Transverse colon (tissue), 4 donors: ENCODE measurements around the gene KRTAP10-3. TPM values are rescaled to one million over a fixed set of nuclear protein-coding genes. Genes with fewer than 3 reads are reported as not detected.
"Not testable (repeated sequence)": the region's sequence is repeated elsewhere in the genome, so short reads cannot be mapped to it uniquely, and the experiment has no call there.

ENCODE experiments used
- DNase-seq: peaks from one replicate; pipeline ENCODE4 v3.0.0-alpha.2; 2019
- H3K27ac ChIP-seq, 4 donors: fragments of 200-600 bp; sonication (generic); 2 replicates each; pipeline ENCODE4 v1.5.1; 2016 to 2018; ENCODE audit warnings: inconsistent platforms in 4 of 4
- H3K27me3 ChIP-seq: fragments of 200-600 bp; sonication (generic); 2 replicates; pipeline ENCODE4 v1.5.1; 2017; ENCODE audit warnings: inconsistent platforms
- H3K36me3 ChIP-seq, 4 donors: fragments of 200-600 bp; sonication (generic); 2 replicates each; pipeline ENCODE4 v1.5.1; 2017 to 2019; ENCODE audit warnings: inconsistent platforms in 4 of 4
- H3K4me1 ChIP-seq, 4 donors: fragments of 200-600 bp; sonication (generic); 2 replicates each; pipeline ENCODE4 v1.5.1; 2017 to 2020; ENCODE audit warnings: inconsistent platforms in 4 of 4
- H3K4me3 ChIP-seq, 4 donors: fragments of 200-600 bp; sonication (generic); 1 replicate in 1 of 4; 2 replicates in 3 of 4; pipeline versions ENCODE4 v1.5.1 to v1.6.1; 2017 to 2019; ENCODE audit warnings: inconsistent platforms in 4 of 4
- H3K9me3 ChIP-seq, 2 donors: fragments of 200-600 bp; sonication (generic); 2 replicates each; pipeline ENCODE4 v1.5.1; 2017 to 2019; ENCODE audit warnings: inconsistent platforms in 2 of 2
- EP300 ChIP-seq: sonication (generic); formaldehyde crosslinking; IDR thresholded peaks from one replicate; pipeline ENCODE4 v1.6.1; 2017; ENCODE audit warnings: antibody characterized with exemption, low read depth
- POLR2A ChIP-seq: fragments of 450-650 bp; IDR thresholded peaks from one replicate; pipeline ENCODE4 v1.6.1; 2016; ENCODE audit warnings: antibody characterized with exemption, mild to moderate bottlenecking, moderate library complexity
- POLR2AphosphoS5 ChIP-seq, 3 donors: sonication (generic); formaldehyde crosslinking; IDR thresholded peaks; one replicate each; pipeline ENCODE4 v1.6.1; 2016; ENCODE audit warnings: antibody characterized with exemption in 3 of 3
- WGBS, 2 donors: methylation state at CpG; one replicate each; pipeline ENCODE4 v1.1.5; 2018; ENCODE audit warnings: low coverage in 1 of 2; 5-methylcytosine and 5-hydroxymethylcytosine counted together
- in situ Hi-C, 4 donors: fragments of 200-750 bp; cut with MboI; loops; one replicate each; pipeline versions ENCODE4 v1.15.0 to v1.15.1; 2017; ENCODE audit warnings: low sequenced_read_pairs in 3 of 4, low pct_ligation_motif_present in 1 of 4, low pct_unique_long_range_greater_than_20kb in 1 of 4
- intact Hi-C: fragments of 100-400 bp; cut with DNase I; formaldehyde crosslinking; loops from one replicate; pipeline ENCODE4 v1.15.1; 2023; ENCODE audit warnings: low total_unique reads
- total RNA-seq, 4 donors: library from RNA; depleted of rRNA; stranded (reverse); fragments of >200 nt; gene quantifications; one replicate each; pipeline ENCODE4 v1.1.0, GENCODE V29; 2016
- TF ChIP-seq, protein P1 (sequence below), 5 experiments: fragments of 200-600 bp in 3 of 5; fragments of 450-650 bp in 2 of 5; sonication (generic) in 3 of 5; IDR thresholded peaks; 1 replicate in 2 of 5; 2 replicates in 3 of 5; pipeline ENCODE4 v1.5.1; 2016 to 2017; ENCODE audit warnings: antibody characterized with exemption in 5 of 5, inconsistent platforms in 3 of 5, mild to moderate bottlenecking in 2 of 5, moderate library complexity in 1 of 5

Gene KRTAP10-3
- total RNA-seq, 4 donors from 2014 or later = not detected

DNA sequence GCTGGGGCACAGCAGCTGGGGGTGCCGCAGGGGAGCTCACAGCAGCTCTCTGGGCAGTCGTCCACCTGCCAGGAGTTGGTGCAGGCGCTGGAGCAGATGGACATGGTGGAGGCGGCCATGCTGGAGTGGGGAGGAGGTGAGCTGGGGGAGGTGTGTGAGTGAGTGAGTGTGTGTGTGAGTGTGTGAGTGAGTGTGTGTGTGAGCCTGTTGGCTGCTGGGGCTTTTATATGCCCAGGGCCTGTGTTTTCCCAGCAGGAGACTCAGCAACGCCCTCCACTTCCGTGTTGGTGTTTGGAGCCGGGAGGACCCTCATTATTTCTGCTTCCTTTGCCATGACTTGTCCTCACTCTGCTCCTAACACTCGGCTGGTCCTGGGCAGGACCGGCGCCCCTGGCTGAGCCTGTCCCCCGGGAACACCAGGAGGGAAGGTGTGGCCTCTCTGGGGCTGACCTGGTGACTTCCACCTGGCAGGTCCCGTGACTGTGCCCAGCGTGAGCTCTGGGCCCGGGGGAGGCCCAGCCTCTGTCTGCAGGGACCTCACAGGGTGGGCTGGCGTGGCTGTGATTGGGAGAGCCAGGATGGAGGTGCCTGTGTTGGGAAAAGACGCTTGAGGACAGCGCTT lies 7.1 kb downstream of the KRTAP10-3 start, which contains the start of gene KRTAP10-2:
Gene KRTAP10-2 (minus strand): TSS at position 166 of the 622 bp plus-strand sequence. CDS start 47 bp downstream, at position 119.
- intact Hi-C loops (no loop called here), in situ Hi-C loops (no loop called here)
- no peak within 1 kb of the TSS for H3K4me3 ChIP-seq
- H3K4me1 ChIP-seq = no peaks in the 10 kb centered on the region
- H3K36me3 ChIP-seq = no peaks in the 10 kb centered on the region
- no peaks in the 10 kb centered on the region for H3K9me3 ChIP-seq
- H3K27me3 ChIP-seq = peaks cover 34% of the 10 kb centered on the region
- peak; percentile 3 for DNase-seq
- 62 to 72% methylated on average over 3 to 16 of the region's 17 CpGs for WGBS, 2 donors
- no peak within 1 kb of the TSS for H3K27ac ChIP-seq
- TF ChIP-seq EP300 (no peak), POLR2A (no peak), POLR2AphosphoS5 (IDR thresholded peaks at IDR 0.05) (no peak)
- TF ChIP-seq, protein P1, sequence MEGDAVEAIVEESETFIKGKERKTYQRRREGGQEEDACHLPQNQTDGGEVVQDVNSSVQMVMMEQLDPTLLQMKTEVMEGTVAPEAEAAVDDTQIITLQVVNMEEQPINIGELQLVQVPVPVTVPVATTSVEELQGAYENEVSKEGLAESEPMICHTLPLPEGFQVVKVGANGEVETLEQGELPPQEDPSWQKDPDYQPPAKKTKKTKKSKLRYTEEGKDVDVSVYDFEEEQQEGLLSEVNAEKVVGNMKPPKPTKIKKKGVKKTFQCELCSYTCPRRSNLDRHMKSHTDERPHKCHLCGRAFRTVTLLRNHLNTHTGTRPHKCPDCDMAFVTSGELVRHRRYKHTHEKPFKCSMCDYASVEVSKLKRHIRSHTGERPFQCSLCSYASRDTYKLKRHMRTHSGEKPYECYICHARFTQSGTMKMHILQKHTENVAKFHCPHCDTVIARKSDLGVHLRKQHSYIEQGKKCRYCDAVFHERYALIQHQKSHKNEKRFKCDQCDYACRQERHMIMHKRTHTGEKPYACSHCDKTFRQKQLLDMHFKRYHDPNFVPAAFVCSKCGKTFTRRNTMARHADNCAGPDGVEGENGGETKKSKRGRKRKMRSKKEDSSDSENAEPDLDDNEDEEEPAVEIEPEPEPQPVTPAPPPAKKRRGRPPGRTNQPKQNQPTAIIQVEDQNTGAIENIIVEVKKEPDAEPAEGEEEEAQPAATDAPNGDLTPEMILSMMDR (IDR thresholded peaks at IDR 0.05) = no peak

DNA sequence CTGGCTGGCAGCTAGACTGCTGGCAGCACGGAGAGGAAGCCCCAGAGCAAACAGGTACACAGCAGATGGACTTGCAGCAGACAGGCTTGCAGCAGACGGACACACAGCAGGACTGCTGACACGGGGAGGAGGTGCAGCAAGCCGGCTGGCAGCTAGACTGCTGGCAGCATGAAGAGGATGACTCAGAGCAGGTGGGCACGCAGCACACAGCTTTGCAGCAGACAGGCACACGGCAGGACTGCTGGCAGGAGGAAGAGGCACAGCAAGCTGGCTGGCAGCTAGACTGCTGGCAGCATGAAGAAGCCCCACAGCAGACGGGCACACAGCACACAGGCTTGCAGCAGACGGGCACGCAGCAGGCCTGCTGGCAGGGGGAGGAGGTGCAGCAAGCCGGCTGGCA lies 7.8 kb downstream of the KRTAP10-3 start:
- Histone ChIP-seq H3K27ac (no peak overlapping the region), H3K4me3 (no peak overlapping the region), H3K27me3 (peaks cover 28% of the 10 kb centered on the region), H3K36me3 (no peaks in the 10 kb centered on the region), H3K9me3 (no peaks in the 10 kb centered on the region), H3K4me1 (no peaks in the 10 kb centered on the region)
- peak; percentile 4 for DNase-seq
- 0 to 46% methylated on average over 1 to 7 of the region's 10 CpGs for WGBS, 2 donors
- TF ChIP-seq EP300 = no peak
- TF ChIP-seq POLR2AphosphoS5 (IDR thresholded peaks at IDR 0.05) = no peak
- in situ Hi-C loops = no loop called here
- intact Hi-C loops = no loop called here

DNA sequence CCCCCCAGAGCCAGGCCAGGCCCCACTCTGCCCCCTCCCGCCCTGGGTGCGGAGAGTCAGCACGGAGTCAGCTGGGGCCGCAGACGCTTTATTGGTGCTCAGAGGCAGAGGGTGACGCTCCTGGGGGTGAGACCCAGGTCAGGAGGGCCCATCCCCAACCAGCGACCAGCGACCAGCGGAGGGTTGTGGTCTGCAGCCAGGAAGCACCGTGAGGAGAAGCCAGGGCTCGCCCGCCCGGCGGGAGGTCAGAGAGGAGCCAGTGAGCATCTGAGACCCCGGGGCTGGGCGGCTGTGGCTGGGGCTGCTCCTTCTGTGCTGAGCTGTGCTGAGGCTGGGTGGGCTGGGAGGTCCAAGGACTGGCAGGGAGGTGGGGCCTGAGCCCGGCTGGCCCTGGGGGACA lies 8.3 kb downstream of the KRTAP10-3 start:
- H3K27ac ChIP-seq, H3K4me1 ChIP-seq, H3K4me3 ChIP-seq, H3K36me3 ChIP-seq, in situ Hi-C loops, intact Hi-C loops, H3K9me3 ChIP-seq: not testable (repeated sequence)
- peak; percentile 3 for DNase-seq
- H3K27me3 ChIP-seq = peaks cover 23% of the 10 kb centered on the region
- 17 to 65% methylated on average over 1 to 14 of the region's 17 CpGs for WGBS, 2 donors

DNA sequence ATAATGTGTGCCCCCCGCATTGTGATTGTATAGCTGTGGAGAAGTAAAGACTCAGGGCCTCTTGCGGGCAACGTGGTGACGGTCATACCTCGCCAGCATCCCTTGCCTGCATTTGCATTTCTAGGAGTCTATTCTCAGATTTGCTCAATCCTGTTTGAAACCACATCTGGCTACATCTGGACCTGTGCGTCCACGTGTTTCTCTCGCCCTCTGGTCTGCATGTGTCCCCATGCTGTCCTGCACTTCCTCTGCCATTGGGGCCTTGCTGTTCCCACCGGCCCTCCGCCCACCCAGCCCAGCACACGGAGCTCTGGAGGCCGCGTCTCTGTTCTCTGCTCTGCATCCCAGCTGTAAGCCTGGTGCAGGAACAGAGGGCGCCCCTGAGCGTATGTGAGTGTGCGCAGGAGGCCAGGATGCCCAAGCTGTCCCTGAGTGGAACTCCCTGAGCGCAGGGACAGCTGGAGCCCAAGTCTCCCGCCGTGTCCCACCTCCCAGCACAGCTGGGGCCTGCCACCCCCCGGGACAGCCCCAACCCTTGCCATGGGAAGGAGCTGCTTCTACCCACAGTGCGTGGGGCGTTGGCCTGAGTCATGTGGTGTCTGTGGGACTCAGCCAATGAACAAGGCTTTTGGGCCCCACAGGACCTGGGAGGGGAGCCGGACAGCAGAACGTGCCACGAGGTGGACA lies 8.9 kb downstream of the KRTAP10-3 start:
- in situ Hi-C loops = no loop called here
- no peaks in the 10 kb centered on the region for H3K36me3 ChIP-seq
- WGBS, 2 donors = 77 to 79% methylated on average over 8 to 21 of the region's 25 CpGs

DNA sequence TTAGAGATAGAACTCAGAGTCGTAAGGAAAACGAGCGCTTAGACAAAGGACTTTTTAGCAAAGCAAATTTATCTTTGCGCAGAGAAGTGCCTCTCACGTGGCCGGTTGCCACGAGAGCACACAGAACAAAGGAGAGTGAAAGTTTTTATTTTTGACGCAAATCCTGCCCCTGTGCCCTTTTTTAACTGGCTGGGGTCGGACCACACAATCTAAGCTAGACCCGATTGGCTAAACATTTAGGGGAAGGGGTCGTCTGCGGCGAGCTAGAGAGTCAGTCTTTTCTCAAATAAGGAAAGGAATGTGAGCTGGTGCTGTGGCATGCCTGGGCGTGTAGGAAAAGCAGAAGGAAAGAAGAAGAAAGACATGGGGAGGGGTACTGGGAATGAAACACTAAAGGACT lies 9.7 kb downstream of the KRTAP10-3 start:
- Histone ChIP-seq H3K4me1 (no peaks in the 10 kb centered on the region), H3K9me3 (no peaks in the 10 kb centered on the region), H3K4me3 (no peak overlapping the region), H3K27me3 (peaks cover 21% of the 10 kb centered on the region), H3K36me3 (no peaks in the 10 kb centered on the region), H3K27ac (no peak overlapping the region)
- no peak for DNase-seq
- WGBS, 2 donors = 44 to 52% methylated on average over 11 to 14 of the region's 14 CpGs
- TF ChIP-seq, protein P1 (IDR thresholded peaks at IDR 0.05) = no peak
- TF ChIP-seq POLR2A (no peak), POLR2AphosphoS5 (IDR thresholded peaks at IDR 0.05) (no peak), EP300 (no peak)
- in situ Hi-C loops = no loop called here
- intact Hi-C loops = no loop called here

More for the DNA sequence above, 8.9 kb downstream of the KRTAP10-3 start:
- no peak overlapping the region for H3K27ac ChIP-seq
- no peaks in the 10 kb centered on the region for H3K9me3 ChIP-seq
- peaks cover 21% of the 10 kb centered on the region for H3K27me3 ChIP-seq
- H3K4me1 ChIP-seq = no peaks in the 10 kb centered on the region
- intact Hi-C loops = no loop called here
- no peak overlapping the region for H3K4me3 ChIP-seq
- no peak for DNase-seq
- TF ChIP-seq POLR2AphosphoS5 (IDR thresholded peaks at IDR 0.05) = no peak
- no peak for TF ChIP-seq POLR2A
- TF ChIP-seq, protein P1 (IDR thresholded peaks at IDR 0.05) = no peak
- TF ChIP-seq EP300 = no peak
